ENCODE data around the gene FAM241A.
"Not testable (repeated sequence)": the region's sequence is repeated elsewhere in the genome, so short reads cannot be mapped to it uniquely, and the experiment has no call there.

Gene FAM241A

DNA sequence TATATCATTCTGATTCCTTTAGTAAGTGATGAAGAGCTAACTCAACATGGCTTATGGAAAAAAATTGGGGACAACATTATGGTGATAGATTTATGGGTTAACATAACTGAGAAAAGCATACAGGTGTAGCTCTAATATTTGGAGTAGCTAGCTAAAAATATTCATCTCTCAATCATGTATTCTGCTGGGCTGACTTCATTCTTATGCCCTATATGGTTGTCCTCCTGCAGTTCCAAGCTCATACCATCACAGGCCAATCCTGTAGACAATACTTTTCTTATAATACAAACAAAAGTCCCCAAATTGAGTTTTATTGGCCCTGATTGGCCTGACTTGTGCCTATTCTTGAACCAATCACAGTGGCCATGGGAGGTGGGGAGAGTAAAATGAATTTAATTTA lies 6.7 kb upstream of the FAM241A start:
- no peak for DNase-seq (ENCODE audit: low read depth in 2 of 2)

GRCh38 chr4:112140536-112140935 lies 4.7 kb upstream of the FAM241A start:
- no peak for DNase-seq (ENCODE audit: low read depth in 2 of 2)

GRCh38 chr4:112141366-112142138 lies 3.7 kb upstream of the FAM241A start:
- no peak for DNase-seq (ENCODE audit: low read depth in 2 of 2)

DNA sequence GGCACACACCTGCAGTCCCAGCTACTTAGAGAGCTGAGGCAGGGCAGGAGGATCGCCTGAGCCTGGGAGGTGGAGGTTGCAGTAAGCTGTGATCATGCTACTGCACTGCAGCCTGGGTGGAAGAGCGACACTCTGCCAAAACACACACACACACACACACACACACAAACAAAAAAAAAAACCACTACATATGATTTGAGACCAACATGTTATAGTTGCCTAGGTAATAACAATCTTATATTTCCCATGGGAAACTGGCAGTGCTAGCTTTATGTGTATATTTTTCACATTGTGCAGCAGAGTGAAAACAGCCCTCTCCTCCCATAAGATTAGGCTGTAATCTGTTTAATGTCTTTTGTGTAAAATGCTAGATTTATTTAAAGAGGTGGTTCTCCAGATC lies 3.1 kb upstream of the FAM241A start:
- DNase-seq (ENCODE audit: low read depth in 2 of 2) = no peak

DNA sequence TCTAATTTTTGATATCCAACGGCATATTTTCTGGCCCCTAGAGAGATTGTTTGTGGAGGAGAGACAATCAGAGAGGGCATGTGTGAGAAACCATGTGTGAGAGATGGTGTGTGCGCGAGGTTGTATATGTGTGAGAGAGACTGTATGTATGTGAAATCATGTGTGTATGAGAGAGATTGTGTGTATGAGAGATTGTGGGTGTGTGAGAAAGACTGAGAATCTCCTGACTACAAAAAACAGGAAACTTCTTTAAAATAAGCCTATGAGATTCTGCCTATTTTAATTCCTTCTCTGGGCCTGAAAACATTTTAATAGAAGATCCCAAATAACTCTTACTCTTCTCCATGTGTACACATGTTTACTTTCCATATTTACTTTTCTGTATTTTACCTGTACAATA lies 1.5 kb upstream of the FAM241A start:
- no peak for DNase-seq (ENCODE audit: low read depth in 2 of 2)

DNA sequence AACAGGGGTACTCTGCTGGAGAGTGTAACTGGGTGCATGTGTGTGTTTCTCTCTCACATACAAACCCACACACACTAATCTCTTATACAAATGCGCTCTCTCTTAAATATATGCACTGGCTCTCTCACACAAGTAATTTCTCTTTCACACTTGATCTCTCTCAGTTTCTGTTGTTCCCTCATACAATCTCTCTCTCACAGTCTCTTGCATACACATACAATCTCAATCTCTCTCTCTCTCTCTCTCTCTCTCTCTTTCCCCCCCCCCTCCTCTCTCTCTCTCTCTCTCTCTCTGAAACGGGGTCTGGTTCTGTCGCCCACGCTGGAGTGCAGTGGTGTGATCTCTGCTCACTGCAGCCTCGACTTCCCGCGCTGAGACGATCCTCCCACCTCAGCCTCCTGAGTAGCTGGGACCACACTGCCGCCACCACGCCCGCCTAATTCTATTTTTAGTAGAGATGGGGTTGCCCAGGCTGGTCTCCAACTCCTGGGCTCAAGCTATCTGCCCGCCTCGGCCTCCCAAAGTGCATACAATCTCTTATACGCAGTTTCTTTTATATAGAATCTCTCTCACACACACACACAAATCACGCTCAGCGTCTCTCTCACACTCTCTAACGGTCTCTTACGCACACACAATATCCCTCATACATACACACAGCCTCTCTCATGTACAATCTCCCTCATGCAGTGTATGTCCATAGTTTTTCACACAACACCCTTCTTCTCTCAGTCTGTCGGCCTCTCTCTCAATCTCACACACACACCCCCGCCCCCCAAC lies 518 bp upstream of the FAM241A start:
- DNase-seq (ENCODE audit: low read depth in 2 of 2) = no peak

GRCh38 chr4:112145790-112146501 lies 692 bp downstream of the FAM241A start:
- DNase-seq (ENCODE audit: low read depth in 2 of 2) = peak; percentile 63 to 68

- no peak for DNase-seq (ENCODE audit: low read depth in 2 of 2)
These were observed 1.2 kb downstream of the FAM241A start for GRCh38 chr4:112146502-112146813.

DNA sequence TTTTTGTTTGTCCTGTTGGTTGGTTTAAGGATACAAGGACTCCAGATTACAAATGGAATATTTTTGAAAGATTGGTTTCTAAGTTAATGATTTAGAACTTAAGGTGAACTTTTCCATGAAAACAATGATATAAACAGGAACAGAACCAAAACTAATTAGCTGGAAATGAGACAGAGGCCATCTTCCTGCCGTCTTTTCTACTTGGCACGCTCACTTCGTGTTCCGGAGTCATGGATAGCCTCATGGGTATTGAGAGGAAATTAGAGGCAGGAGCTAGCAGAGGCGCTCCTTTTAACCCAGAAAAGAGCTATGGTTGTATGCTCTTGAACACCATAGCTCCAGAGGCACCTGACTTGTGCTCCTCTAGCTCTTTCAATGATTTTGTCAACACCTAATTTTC lies 2.4 kb downstream of the FAM241A start:
- no peak for DNase-seq (ENCODE audit: low read depth in 2 of 2)

- no peak for DNase-seq (ENCODE audit: low read depth in 2 of 2)
These were observed 5.7 kb downstream of the FAM241A start for GRCh38 chr4:112150920-112151319.

GRCh38 chr4:112152521-112152920 lies 7.3 kb downstream of the FAM241A start:
- no peak for DNase-seq (ENCODE audit: low read depth in 2 of 2)

DNA sequence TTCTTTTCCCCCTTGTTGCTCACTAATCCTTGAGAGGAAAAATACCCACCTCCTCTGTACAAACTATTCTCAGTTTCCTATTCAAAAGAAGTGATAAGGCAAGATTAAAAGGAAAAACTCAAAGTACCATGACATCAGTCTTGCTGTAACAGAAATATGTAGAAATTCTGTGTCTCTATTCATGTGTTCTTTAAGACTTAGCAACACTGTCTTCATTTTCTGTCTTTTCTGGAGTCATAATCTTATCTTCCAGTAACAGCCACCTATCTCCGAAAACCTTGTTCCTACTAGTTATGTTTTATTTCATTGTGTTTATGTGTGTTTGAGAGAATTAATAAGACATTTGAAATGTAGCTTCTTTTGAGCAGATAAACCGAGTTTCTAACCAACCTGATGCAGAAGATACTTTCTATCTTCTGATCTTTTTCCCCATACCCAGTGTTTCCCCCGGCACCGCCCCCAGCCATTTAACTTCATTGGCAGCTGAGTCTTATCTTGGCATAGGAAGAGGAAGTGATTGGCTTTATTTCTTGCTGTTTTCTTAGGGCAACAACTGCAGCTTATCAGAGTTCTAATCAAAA lies 8.0 kb downstream of the FAM241A start:
- DNase-seq (ENCODE audit: low read depth in 2 of 2) = peak in 1 of 2 donors; percentile 10

DNA sequence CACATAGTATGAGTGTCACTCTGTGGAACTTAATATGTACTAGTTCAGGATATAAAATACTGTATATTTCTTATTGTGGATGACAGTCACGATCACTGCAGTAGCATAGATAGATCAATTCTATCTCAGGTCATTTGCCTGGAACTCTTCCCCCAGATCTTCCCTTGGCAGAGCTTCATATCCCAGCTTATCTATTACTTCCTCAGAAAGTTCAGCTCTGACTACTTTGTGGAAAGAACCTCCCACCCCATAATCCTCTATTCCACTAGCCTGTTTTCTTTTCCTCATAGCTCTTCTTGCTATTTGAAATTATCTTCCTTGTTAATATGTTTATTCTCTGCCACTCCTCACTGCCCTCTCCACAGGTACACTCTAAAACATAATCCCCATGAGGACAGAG lies 10.9 kb downstream of the FAM241A start:
- DNase-seq (ENCODE audit: low read depth in 2 of 2) = no peak

DNA sequence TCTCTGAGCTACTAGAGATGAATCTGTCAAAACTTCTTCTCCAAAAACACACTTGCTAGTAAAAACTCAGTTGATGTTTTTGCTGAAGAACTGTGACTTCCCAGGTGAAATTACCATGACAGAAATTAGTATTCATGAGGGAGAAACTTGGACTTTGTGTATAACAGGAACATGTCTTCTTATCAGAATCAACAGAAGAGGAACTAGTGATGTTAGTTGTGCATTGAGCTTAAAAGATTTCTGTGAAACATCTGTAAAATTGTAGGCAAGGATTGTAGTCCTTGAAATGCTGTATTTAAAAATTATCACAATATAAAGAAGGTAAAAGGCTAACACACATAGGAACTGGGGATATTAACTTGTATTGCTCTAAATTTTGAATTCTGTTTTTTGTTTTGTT lies 11.3 kb downstream of the FAM241A start:
- DNase-seq (ENCODE audit: low read depth in 2 of 2) = no peak

DNA sequence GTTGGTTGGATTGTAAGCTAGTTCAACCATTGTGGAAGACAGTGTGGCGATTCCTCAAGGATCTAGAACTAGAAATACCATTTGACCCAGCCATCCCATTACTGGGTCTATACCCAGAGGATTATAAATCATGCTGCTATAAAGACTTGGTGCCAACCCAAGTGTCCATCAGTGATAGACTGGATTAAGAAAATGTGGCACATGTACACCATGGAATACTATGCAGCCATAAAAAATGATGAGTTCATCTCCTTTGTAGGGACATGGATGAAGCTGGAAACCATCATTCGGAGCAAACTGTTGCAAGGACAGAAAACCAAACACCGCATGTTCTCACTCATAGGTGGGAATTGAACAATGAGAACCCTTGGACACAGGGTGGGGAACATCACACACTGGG lies 18.5 kb downstream of the FAM241A start:
- DNase-seq (ENCODE audit: low read depth in 2 of 2) = not testable (repeated sequence)

- DNase-seq (ENCODE audit: low read depth in 2 of 2) = no peak
These were observed 22.5 kb downstream of the FAM241A start for GRCh38 chr4:112167794-112168193.

- no peak for DNase-seq (ENCODE audit: low read depth in 2 of 2)
These were observed 23.7 kb downstream of the FAM241A start for GRCh38 chr4:112168719-112169500.

- DNase-seq (ENCODE audit: low read depth in 2 of 2) = no peak
These were observed 25.3 kb downstream of the FAM241A start for GRCh38 chr4:112170451-112170993.

DNA sequence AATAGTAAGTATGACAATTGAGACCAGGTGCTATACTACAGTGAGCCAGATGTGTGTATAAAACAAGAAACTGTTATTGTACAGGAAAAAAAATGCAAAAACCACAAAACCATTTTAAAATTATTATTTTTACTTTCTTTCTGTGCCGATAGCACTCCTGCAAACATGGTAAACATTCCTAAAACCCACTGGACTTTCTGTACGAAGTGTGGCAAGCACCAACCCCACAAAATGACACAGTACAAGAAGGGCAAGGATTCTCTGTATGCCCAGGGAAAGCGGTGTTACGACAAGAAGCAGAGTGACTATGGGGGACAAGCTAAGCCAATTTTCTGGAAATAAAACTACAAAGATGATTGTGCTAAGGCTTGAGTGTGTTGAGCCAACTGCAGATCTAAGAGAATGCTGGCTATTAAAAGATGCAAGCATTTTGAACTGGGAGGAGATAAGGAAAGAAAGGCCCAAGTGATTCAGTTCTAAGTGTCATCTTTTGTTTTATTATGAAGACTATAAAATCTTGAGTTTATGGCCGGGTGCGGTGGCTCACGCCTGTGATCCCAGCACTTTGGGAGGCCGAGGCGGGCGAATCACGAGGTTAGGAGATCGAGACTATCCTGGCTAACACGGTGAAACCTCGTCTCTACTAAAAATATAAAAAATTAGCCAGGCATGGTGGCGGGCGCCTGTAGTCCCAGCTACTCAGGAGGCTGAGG lies 26.0 kb downstream of the FAM241A start:
- not testable (repeated sequence) for DNase-seq (ENCODE audit: low read depth in 2 of 2)

- DNase-seq (ENCODE audit: low read depth in 2 of 2) = no peak
These were observed 26.9 kb downstream of the FAM241A start for GRCh38 chr4:112172180-112172579.

All from stimulated activated CD8-positive, alpha-beta memory T cell treated with anti-CD3 and anti-CD28 coated beads, Interleukin-15, amount 100 ng/mL, for 48 hours (primary cell).